SK-N-MC (cell line): Measurements from ENCODE around the gene PCBP4.

Source experiments
- EZH2 ChIP-seq: fragments of 200-600 bp; sonication (generic); IDR thresholded peaks from one replicate; pipeline ENCODE4 v1.6.1; 2017; ENCODE audit warnings: antibody characterized with exemption
- FOXP2 ChIP-seq: optimal IDR thresholded peaks from 2 replicates; pipeline ENCODE3; 2011; ENCODE audit warnings: mild to moderate bottlenecking, moderate library complexity; ENCODE audit not compliant: insufficient read depth; ENCODE audit errors: extremely low read length, control extremely low read depth
- POLR2AphosphoS5 ChIP-seq: IDR thresholded peaks from 2 replicates; pipeline ENCODE4 v1.6.1; 2012; ENCODE audit warnings: mild to moderate bottlenecking, low read depth, low read length, borderline replicate concordance

- TF ChIP-seq EZH2 (no peak), POLR2AphosphoS5 (no peak), FOXP2 (no peak)
Observed at GRCh38 chr3:51971350-51971749, 4.1 kb upstream of the PCBP4 start.
